Keratinocyte (primary cell): ENCODE data around the gene ARHGDIG. TPM values are rescaled to one million over a fixed set of nuclear protein-coding genes. Genes with fewer than 3 reads are reported as not detected.
A peak's percentile ranks its signal among the peaks of the same experiment; 100 is the strongest.
"Not testable (repeated sequence)": the region's sequence is repeated elsewhere in the genome, so short reads cannot be mapped to it uniquely, and the experiment has no call there.

Experiments used
- DNase-seq: peaks from one replicate; pipeline ENCODE4 v3.0.0-alpha.2; 2011; ENCODE audit warnings: low read depth, missing footprints, low spot score
- FAIRE-seq: peaks from 2 replicates; lab custom pipeline; 2011; peaks lifted over from hg19 to GRCh38; lab: Jason Lieb, UNC
- H2AFZ ChIP-seq: 2 replicates; pipeline ENCODE4 v1.6.0; 2012; ENCODE audit warnings: low read length, control low read depth, inconsistent platforms; ENCODE audit not compliant: control insufficient read depth
- H3K27ac ChIP-seq: 2 replicates; pipeline ENCODE4 v1.5.1; 2011; ENCODE audit warnings: low read length; ENCODE audit not compliant: control insufficient read depth, insufficient read depth
- H3K27me3 ChIP-seq: 3 replicates; pipeline ENCODE4 v1.6.0; 2011; ENCODE audit warnings: low read length; ENCODE audit not compliant: control insufficient read depth, insufficient read depth; ENCODE audit errors: extremely low read depth
- H3K36me3 ChIP-seq, 2 experiments: 2 replicates in 1 of 2; 3 replicates in 1 of 2; pipeline ENCODE4 v1.5.1; 2011; ENCODE audit warnings: low read length in 2 of 2, mild to moderate bottlenecking in 1 of 2; ENCODE audit not compliant: control insufficient read depth in 2 of 2, insufficient read depth in 2 of 2; ENCODE audit errors: extremely low read depth in 1 of 2
- H3K4me1 ChIP-seq: 3 replicates; pipeline ENCODE4 v1.5.1; 2011; ENCODE audit warnings: low read length; ENCODE audit not compliant: control insufficient read depth, insufficient read depth; ENCODE audit errors: extremely low read depth
- H3K4me2 ChIP-seq: 3 replicates; pipeline ENCODE4 v1.6.0; 2011; ENCODE audit warnings: low read depth, low read length; ENCODE audit not compliant: control insufficient read depth, insufficient read depth; ENCODE audit errors: extremely low read depth
- H3K4me3 ChIP-seq, 3 experiments: fragments of 200-600 bp in 1 of 3; sonication (generic) in 1 of 3; 2 replicates in 2 of 3; 3 replicates in 1 of 3; pipeline ENCODE4 v1.5.1; 2011 to 2016; ENCODE audit warnings: low read length in 3 of 3, mild to moderate bottlenecking in 3 of 3, control low read depth in 2 of 3, inconsistent platforms in 1 of 3, low read depth in 1 of 3, mixed read lengths in 1 of 3, mixed run types in 1 of 3, moderate library complexity in 1 of 3; ENCODE audit not compliant: control insufficient read depth in 2 of 3, insufficient read depth in 2 of 3; ENCODE audit errors: extremely low read depth in 1 of 3
- H3K79me2 ChIP-seq: 2 replicates; pipeline ENCODE4 v1.6.0; 2012; ENCODE audit warnings: low read length; ENCODE audit not compliant: control insufficient read depth, insufficient read depth
- H3K9ac ChIP-seq: 3 replicates; pipeline ENCODE4 v1.6.0; 2011; ENCODE audit warnings: low read length; ENCODE audit not compliant: control insufficient read depth, insufficient read depth; ENCODE audit errors: extremely low read depth
- H3K9me1 ChIP-seq: 3 replicates; pipeline ENCODE4 v1.6.0; 2011; ENCODE audit warnings: low read length; ENCODE audit not compliant: control insufficient read depth, insufficient read depth; ENCODE audit errors: extremely low read depth
- H3K9me3 ChIP-seq: 2 replicates; pipeline ENCODE4 v1.5.1; 2012; ENCODE audit warnings: low read depth, low read length; ENCODE audit not compliant: control insufficient read depth
- H4K20me1 ChIP-seq: 3 replicates; pipeline ENCODE4 v1.6.0; 2011; ENCODE audit warnings: low read length; ENCODE audit not compliant: control insufficient read depth, insufficient read depth; ENCODE audit errors: extremely low read depth
- EZH2 ChIP-seq: IDR thresholded peaks from one replicate; pipeline ENCODE4 v1.6.1; 2012; ENCODE audit warnings: inconsistent platforms, mild to moderate bottlenecking, low read length, moderate library complexity
- dilution Hi-C: fragments of 300-500 bp; cut with MboI; formaldehyde crosslinking; loops from one replicate; pipeline ENCODE4 v1.7.0; 2020; ENCODE audit warnings: low sequenced_read_pairs; ENCODE audit not compliant: extremely low pct_ligation_motif_present
- polyA plus RNA-seq, 5 experiments: library from polyadenylated mRNA; depleted of rRNA in 3 of 5; stranded (reverse) in 3 of 5; stranded (forward) in 1 of 5; unstranded in 1 of 5; fragments of >200 nt; gene quantifications; 1 replicate in 1 of 5; 2 replicates in 3 of 5; 3 replicates in 1 of 5; pipeline versions ENCODE4 v1.2.1 to v1.2.3, GENCODE V29; 2011 to 2012; ENCODE audit warnings: missing spikeins in 2 of 5, low read depth in 1 of 5, low replicate concordance in 1 of 5
- TF ChIP-seq, protein P1 (sequence below), 3 experiments: IDR thresholded peaks in 1 of 3; conservative IDR thresholded peaks in 1 of 3; optimal IDR thresholded peaks in 1 of 3; 2 replicates in 2 of 3; 3 replicates in 1 of 3; pipeline versions ENCODE3 to v1.5.1; 2011; ENCODE audit warnings: low read length in 3 of 3, mild to moderate bottlenecking in 3 of 3, moderate library complexity in 2 of 3, control low read depth in 1 of 3, inconsistent platforms in 1 of 3; ENCODE audit not compliant: insufficient read depth in 2 of 3; ENCODE audit errors: extremely low read depth in 1 of 3

The ARHGDIG gene
- polyA plus RNA-seq, 1 donor (not counting 4 experiments of a cell fraction or from before 2014, with no cell fraction given): 0.17 TPM

DNA sequence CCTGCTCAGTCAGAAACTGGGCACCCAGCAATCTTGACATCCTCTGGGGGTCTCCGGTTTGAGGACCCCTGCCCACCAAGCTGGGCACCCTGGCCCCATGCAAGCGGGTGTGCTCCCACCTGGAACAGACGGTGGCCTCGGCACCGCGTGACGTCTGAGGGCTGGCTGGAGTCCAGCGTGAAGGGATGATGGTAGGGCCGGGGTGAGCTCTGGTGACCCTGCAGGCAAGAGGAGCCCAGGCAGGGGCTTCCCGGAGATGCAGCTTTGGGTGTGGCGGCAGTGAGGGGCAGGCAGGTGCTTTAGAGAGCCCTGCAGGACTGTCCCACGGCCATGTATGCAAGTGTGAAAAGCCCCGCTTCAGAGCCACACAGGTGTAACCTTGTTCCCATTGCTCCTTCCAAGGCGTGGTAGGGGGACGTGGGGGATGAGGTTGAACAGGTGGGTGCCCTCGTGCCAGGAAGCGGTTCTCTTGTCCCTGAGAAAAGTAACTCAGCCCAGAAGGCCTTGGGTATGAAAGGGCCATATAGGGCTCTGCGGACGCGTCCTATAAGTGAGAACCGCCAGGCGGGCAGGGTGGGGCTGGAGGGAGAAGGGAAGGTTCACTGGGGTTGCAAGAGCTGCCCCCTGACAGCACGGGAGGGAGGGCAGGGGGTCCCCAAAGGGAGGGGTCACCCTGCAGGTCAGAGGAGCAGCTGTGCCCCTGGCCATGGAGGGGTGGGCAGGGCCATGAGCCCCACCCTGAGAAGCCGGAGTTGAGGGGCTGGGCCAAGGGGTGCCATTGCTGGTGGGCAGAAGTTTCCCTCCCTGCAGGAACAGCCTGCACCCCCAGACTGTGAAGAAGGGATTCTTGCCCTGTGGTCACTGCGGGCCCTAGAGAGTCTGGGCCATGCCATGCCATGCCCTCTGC lies 13.9 kb upstream of the ARHGDIG start:
- TF ChIP-seq, protein P1, sequence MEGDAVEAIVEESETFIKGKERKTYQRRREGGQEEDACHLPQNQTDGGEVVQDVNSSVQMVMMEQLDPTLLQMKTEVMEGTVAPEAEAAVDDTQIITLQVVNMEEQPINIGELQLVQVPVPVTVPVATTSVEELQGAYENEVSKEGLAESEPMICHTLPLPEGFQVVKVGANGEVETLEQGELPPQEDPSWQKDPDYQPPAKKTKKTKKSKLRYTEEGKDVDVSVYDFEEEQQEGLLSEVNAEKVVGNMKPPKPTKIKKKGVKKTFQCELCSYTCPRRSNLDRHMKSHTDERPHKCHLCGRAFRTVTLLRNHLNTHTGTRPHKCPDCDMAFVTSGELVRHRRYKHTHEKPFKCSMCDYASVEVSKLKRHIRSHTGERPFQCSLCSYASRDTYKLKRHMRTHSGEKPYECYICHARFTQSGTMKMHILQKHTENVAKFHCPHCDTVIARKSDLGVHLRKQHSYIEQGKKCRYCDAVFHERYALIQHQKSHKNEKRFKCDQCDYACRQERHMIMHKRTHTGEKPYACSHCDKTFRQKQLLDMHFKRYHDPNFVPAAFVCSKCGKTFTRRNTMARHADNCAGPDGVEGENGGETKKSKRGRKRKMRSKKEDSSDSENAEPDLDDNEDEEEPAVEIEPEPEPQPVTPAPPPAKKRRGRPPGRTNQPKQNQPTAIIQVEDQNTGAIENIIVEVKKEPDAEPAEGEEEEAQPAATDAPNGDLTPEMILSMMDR (optimal IDR thresholded peaks at IDR 0.05 in 1 of 3, IDR thresholded peaks at IDR 0.05 in 1 of 3, conservative IDR thresholded peaks at IDR 0.05 in 1 of 3; ENCODE audit: extremely low read depth in 1 of 3, insufficient read depth in 2 of 3, low read length in 3 of 3): no peak
- TF ChIP-seq EZH2: no peak
- Histone ChIP-seq H2AFZ (no peak overlapping the region), H3K4me1 (peaks cover 15% of the 10 kb centered on the region), H3K27ac (no peak overlapping the region), H3K9me1 (no peaks in the 10 kb centered on the region), H3K27me3 (peaks cover 15% of the 10 kb centered on the region), H4K20me1 (no peaks in the 10 kb centered on the region), H3K36me3 (peaks cover 0 to 8% of the 10 kb centered on the region in 2 experiments), H3K79me2 (no peaks in the 10 kb centered on the region), H3K4me3 (no peak overlapping the region), H3K9me3 (no peaks in the 10 kb centered on the region), H3K9ac (no peak overlapping the region), H3K4me2 (no peak overlapping the region)
- FAIRE-seq (no peak), DNase-seq (no peak)
- dilution Hi-C loops: no loop called here

- H3K9ac ChIP-seq, H2AFZ ChIP-seq, H3K36me3 ChIP-seq, H3K9me3 ChIP-seq, H3K4me2 ChIP-seq, DNase-seq, H3K79me2 ChIP-seq, H3K9me1 ChIP-seq, H3K27ac ChIP-seq, H4K20me1 ChIP-seq, H3K4me3 ChIP-seq, dilution Hi-C loops: not testable (repeated sequence)
- FAIRE-seq: peak; percentile 86
- Histone ChIP-seq H3K4me1 (peaks cover 15% of the 10 kb centered on the region), H3K27me3 (peaks cover 15% of the 10 kb centered on the region)
Measured at GRCh38 chr16:267562-267961, 12.8 kb upstream of the ARHGDIG start.
